Activated naive CD8-positive, alpha-beta T cell treated with anti-CD3 and anti-CD28 coated beads, Interleukin-2, amount 10 ng/mL, durations not matched to agents 7 days and 5 days (primary cell): ENCODE measurements around the gene ABR. TPM values are rescaled to one million over a fixed set of nuclear protein-coding genes. Genes with fewer than 3 reads are reported as not detected.
"Not testable (repeated sequence)": the region's sequence is repeated elsewhere in the genome, so short reads cannot be mapped to it uniquely, and the experiment has no call there.

ENCODE experiments used
- ATAC-seq: fragments of 150-1000 bp; cut with Tn5 transposase; one replicate; pipeline ENCODE4 v1.10.0; 2021; ENCODE audit warnings: low read depth, moderate library complexity
- POLR2A ChIA-PET: fragments of 350-600 bp; sonication (Branson Sonifier 250); formaldehyde crosslinking; loops from one replicate; lab custom pipeline; 2021; ENCODE audit warnings: antibody characterized with exemption; lab: Charles Lee
- DNase-seq: peaks from one replicate; pipeline ENCODE4 v3.0.0; 2021
- H3K27ac Mint-ChIP-seq: one replicate; pipeline ENCODE4 v1.8.0; 2022; ENCODE audit warnings: mild to moderate bottlenecking, mixed read lengths
- H3K27me3 Mint-ChIP-seq: one replicate; pipeline ENCODE4 v1.8.0; 2022; ENCODE audit warnings: mild to moderate bottlenecking, moderate library complexity, mixed read lengths
- H3K36me3 Mint-ChIP-seq: one replicate; pipeline ENCODE4 v1.8.0; 2021; ENCODE audit warnings: mild to moderate bottlenecking, mixed read lengths
- H3K4me1 Mint-ChIP-seq: one replicate; pipeline ENCODE4 v1.8.0; 2021; ENCODE audit warnings: mixed read lengths
- H3K4me3 Mint-ChIP-seq: one replicate; pipeline ENCODE4 v1.8.0; 2022; ENCODE audit warnings: mild to moderate bottlenecking, moderate library complexity, mixed read lengths
- H3K9me3 Mint-ChIP-seq: one replicate; pipeline ENCODE4 v1.8.0; 2021; ENCODE audit warnings: mixed read lengths
- total RNA-seq, 2 experiments: library from RNA; stranded (reverse); gene quantifications; one replicate each; pipeline ENCODE4 v1.2.3, GENCODE V29; 2021

The ABR gene
- total RNA-seq, 2 experiments from 2014 or later = 156 to 158 TPM

GRCh38 chr17:1058423-1059130 lies 121.2 kb downstream of the ABR start:
- ATAC-seq (peak; percentile 26), DNase-seq (peak; percentile 73)
- no peak overlapping the region for H3K4me3 Mint-ChIP-seq
- peaks cover 22% of the 10 kb centered on the region for H3K36me3 Mint-ChIP-seq
- H3K27me3 Mint-ChIP-seq = no peaks in the 10 kb centered on the region
- H3K9me3 Mint-ChIP-seq = no peaks in the 10 kb centered on the region
- POLR2A ChIA-PET = interaction anchor here (0.6 kb wide), 1 partner anchor 57 kb away, joined by 4 read pairs; no protein-coding TSS in a partner anchor
- no peaks in the 10 kb centered on the region for H3K4me1 Mint-ChIP-seq
- no peak overlapping the region for H3K27ac Mint-ChIP-seq

GRCh38 chr17:1056761-1057160 lies 123.0 kb downstream of the ABR start:
- DNase-seq (no peak), ATAC-seq (no peak)
- H3K36me3 Mint-ChIP-seq = peaks cover 20% of the 10 kb centered on the region
- no peaks in the 10 kb centered on the region for H3K9me3 Mint-ChIP-seq
- H3K27me3 Mint-ChIP-seq = no peaks in the 10 kb centered on the region
- H3K27ac Mint-ChIP-seq = peak overlapping the region; percentile 14
- H3K4me1 Mint-ChIP-seq = no peaks in the 10 kb centered on the region
- no peak overlapping the region for H3K4me3 Mint-ChIP-seq
- POLR2A ChIA-PET = interaction anchor here (0.7 to 1.0 kb wide), 2 partner anchors 31 to 60 kb away, joined by 3 to 4 read pairs; partner anchors contain the start of gene TIMM22

GRCh38 chr17:1055751-1056645 lies 123.8 kb downstream of the ABR start:
- POLR2A ChIA-PET = interaction anchor here (0.6 to 1.0 kb wide), 3 partner anchors 40 to 217 kb away, joined by 3 to 4 read pairs (median 3); partner anchors contain the start of gene TIMM22
- DNase-seq (peak; percentile 54), ATAC-seq (peak; percentile 58)
- Mint-ChIP-seq H3K4me3 (no peak overlapping the region), H3K27ac (no peak overlapping the region), H3K36me3 (peaks cover 18% of the 10 kb centered on the region), H3K27me3 (no peaks in the 10 kb centered on the region), H3K4me1 (no peaks in the 10 kb centered on the region), H3K9me3 (no peaks in the 10 kb centered on the region)

GRCh38 chr17:1055231-1055630 lies 124.5 kb downstream of the ABR start:
- DNase-seq (no peak), ATAC-seq (no peak)
- H3K27ac Mint-ChIP-seq = no peak overlapping the region
- H3K27me3 Mint-ChIP-seq = no peaks in the 10 kb centered on the region
- peaks cover 17% of the 10 kb centered on the region for H3K36me3 Mint-ChIP-seq
- H3K9me3 Mint-ChIP-seq = no peaks in the 10 kb centered on the region
- H3K4me3 Mint-ChIP-seq = no peak overlapping the region
- POLR2A ChIA-PET = no interaction called here
- no peaks in the 10 kb centered on the region for H3K4me1 Mint-ChIP-seq

GRCh38 chr17:1054656-1055055 lies 125.1 kb downstream of the ABR start:
- H3K36me3 Mint-ChIP-seq = peaks cover 17% of the 10 kb centered on the region
- H3K4me1 Mint-ChIP-seq = no peaks in the 10 kb centered on the region
- ATAC-seq (no peak), DNase-seq (no peak)
- H3K9me3 Mint-ChIP-seq = no peaks in the 10 kb centered on the region
- H3K4me3 Mint-ChIP-seq = no peak overlapping the region
- H3K27ac Mint-ChIP-seq = no peak overlapping the region
- POLR2A ChIA-PET = no interaction called here
- no peaks in the 10 kb centered on the region for H3K27me3 Mint-ChIP-seq

- H3K27ac Mint-ChIP-seq = no peak overlapping the region
- H3K4me1 Mint-ChIP-seq = no peaks in the 10 kb centered on the region
- H3K9me3 Mint-ChIP-seq = no peaks in the 10 kb centered on the region
- ATAC-seq (no peak), DNase-seq (no peak)
- POLR2A ChIA-PET = interaction anchor here (0.6 kb wide), 1 partner anchor 343 kb away, joined by 3 read pairs; no protein-coding TSS in a partner anchor
- no peak overlapping the region for H3K4me3 Mint-ChIP-seq
- peaks cover 9% of the 10 kb centered on the region for H3K36me3 Mint-ChIP-seq
- no peaks in the 10 kb centered on the region for H3K27me3 Mint-ChIP-seq
These were observed 126.0 kb downstream of the ABR start for GRCh38 chr17:1053661-1054360.

GRCh38 chr17:1050996-1051925 lies 128.5 kb downstream of the ABR start:
- DNase-seq (no peak), ATAC-seq (no peak)
- Mint-ChIP-seq H3K27ac (no peak overlapping the region), H3K9me3 (no peaks in the 10 kb centered on the region), H3K4me1 (no peaks in the 10 kb centered on the region), H3K4me3 (no peak overlapping the region), H3K27me3 (no peaks in the 10 kb centered on the region), H3K36me3 (peaks cover 3% of the 10 kb centered on the region)
- POLR2A ChIA-PET = no interaction called here

GRCh38 chr17:1050246-1050995 lies 129.4 kb downstream of the ABR start:
- POLR2A ChIA-PET = no interaction called here

GRCh38 chr17:1049446-1050225 lies 130.1 kb downstream of the ABR start:
- Mint-ChIP-seq H3K4me1 (no peaks in the 10 kb centered on the region), H3K27ac (no peak overlapping the region), H3K36me3 (peaks cover 4% of the 10 kb centered on the region), H3K27me3 (no peaks in the 10 kb centered on the region), H3K9me3 (no peaks in the 10 kb centered on the region), H3K4me3 (no peak overlapping the region)
- DNase-seq (no peak), ATAC-seq (no peak)
- POLR2A ChIA-PET = no interaction called here

More at GRCh38 chr17:1050246-1050995, 129.4 kb downstream of the ABR start:
- H3K4me1 Mint-ChIP-seq = no peaks in the 10 kb centered on the region
- ATAC-seq (peak; percentile 6), DNase-seq (no peak)
- no peaks in the 10 kb centered on the region for H3K9me3 Mint-ChIP-seq
- H3K27me3 Mint-ChIP-seq = no peaks in the 10 kb centered on the region
- peaks cover 2% of the 10 kb centered on the region for H3K36me3 Mint-ChIP-seq
- no peak overlapping the region for H3K4me3 Mint-ChIP-seq
- H3K27ac Mint-ChIP-seq = no peak overlapping the region

GRCh38 chr17:1048516-1049115 lies 131.2 kb downstream of the ABR start:
- H3K9me3 Mint-ChIP-seq, H3K36me3 Mint-ChIP-seq, POLR2A ChIA-PET, DNase-seq, H3K27ac Mint-ChIP-seq, ATAC-seq, H3K27me3 Mint-ChIP-seq, H3K4me1 Mint-ChIP-seq, H3K4me3 Mint-ChIP-seq: not testable (repeated sequence)

- H3K27me3 Mint-ChIP-seq = no peaks in the 10 kb centered on the region
- POLR2A ChIA-PET = no interaction called here
- no peaks in the 10 kb centered on the region for H3K9me3 Mint-ChIP-seq
- ATAC-seq (no peak), DNase-seq (no peak)
- H3K36me3 Mint-ChIP-seq = peaks cover 2% of the 10 kb centered on the region
- H3K4me3 Mint-ChIP-seq = no peak overlapping the region
- H3K4me1 Mint-ChIP-seq = no peaks in the 10 kb centered on the region
- no peak overlapping the region for H3K27ac Mint-ChIP-seq
These were observed 131.8 kb downstream of the ABR start for GRCh38 chr17:1047879-1048470.
